Neural progenitor cell (in vitro differentiated cells): ENCODE results near the gene ISM1.

ENCODE experiments used
- EZH2 ChIP-seq: fragments of 200-600 bp; sonication (generic); IDR thresholded peaks from 2 replicates; pipeline ENCODE4 v1.6.1; 2017; ENCODE audit warnings: antibody characterized with exemption, mild to moderate bottlenecking, moderate library complexity
- TF ChIP-seq, protein P1 (sequence below): fragments of 200-600 bp; sonication (generic); IDR thresholded peaks from 2 replicates; pipeline ENCODE4 v1.5.1; 2017; ENCODE audit warnings: antibody characterized with exemption, mild to moderate bottlenecking

- TF ChIP-seq EZH2 = no peak
- TF ChIP-seq, protein P1, sequence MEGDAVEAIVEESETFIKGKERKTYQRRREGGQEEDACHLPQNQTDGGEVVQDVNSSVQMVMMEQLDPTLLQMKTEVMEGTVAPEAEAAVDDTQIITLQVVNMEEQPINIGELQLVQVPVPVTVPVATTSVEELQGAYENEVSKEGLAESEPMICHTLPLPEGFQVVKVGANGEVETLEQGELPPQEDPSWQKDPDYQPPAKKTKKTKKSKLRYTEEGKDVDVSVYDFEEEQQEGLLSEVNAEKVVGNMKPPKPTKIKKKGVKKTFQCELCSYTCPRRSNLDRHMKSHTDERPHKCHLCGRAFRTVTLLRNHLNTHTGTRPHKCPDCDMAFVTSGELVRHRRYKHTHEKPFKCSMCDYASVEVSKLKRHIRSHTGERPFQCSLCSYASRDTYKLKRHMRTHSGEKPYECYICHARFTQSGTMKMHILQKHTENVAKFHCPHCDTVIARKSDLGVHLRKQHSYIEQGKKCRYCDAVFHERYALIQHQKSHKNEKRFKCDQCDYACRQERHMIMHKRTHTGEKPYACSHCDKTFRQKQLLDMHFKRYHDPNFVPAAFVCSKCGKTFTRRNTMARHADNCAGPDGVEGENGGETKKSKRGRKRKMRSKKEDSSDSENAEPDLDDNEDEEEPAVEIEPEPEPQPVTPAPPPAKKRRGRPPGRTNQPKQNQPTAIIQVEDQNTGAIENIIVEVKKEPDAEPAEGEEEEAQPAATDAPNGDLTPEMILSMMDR = no peak
Measured at GRCh38 chr20:13207016-13207415, 14.1 kb upstream of the ISM1 start.
